CD4-positive, alpha-beta T cell (primary cell): ENCODE data around the gene WDR75. TPM values are rescaled to one million over a fixed set of nuclear protein-coding genes. Genes with fewer than 3 reads are reported as not detected.

ENCODE experiments used
- ATAC-seq: fragments of 200-7000 bp; cut with Tn5 transposase; one replicate; pipeline ENCODE4 v1.10.0; 2022; ENCODE audit warnings: mild to moderate bottlenecking; ENCODE audit not compliant: poor library complexity
- CTCF ChIA-PET: fragments of 350-600 bp; sonication (Branson Sonifier 250); formaldehyde crosslinking; loops from one replicate; lab custom pipeline; 2021; ENCODE audit warnings: antibody characterized with exemption, inconsistent platforms; lab: Charles Lee
- POLR2A ChIA-PET: fragments of 350-600 bp; sonication (Branson Sonifier 250); formaldehyde crosslinking; loops from one replicate; lab custom pipeline; 2021; ENCODE audit warnings: antibody characterized with exemption, inconsistent platforms; lab: Charles Lee
- DNase-seq, 14 experiments: peaks; one replicate each; pipeline ENCODE4 v3.0.0-alpha.2; 2013 to 2020; ENCODE audit warnings: mixed read lengths in 2 of 14
- H3K27ac ChIP-seq, 2 donors: one replicate each; pipeline versions ENCODE4 v1.5.1 to v1.7.0; 2013; ENCODE audit warnings: low read length in 2 of 2, low read depth in 1 of 2, mild to moderate bottlenecking in 1 of 2
- H3K27me3 ChIP-seq, 2 experiments: 1 replicate in 1 of 2; 2 replicates in 1 of 2; pipeline versions ENCODE4 v1.6.1 to v1.7.0; 2013; ENCODE audit warnings: low read length in 2 of 2, control low read depth in 1 of 2, mild to moderate bottlenecking in 1 of 2, moderate library complexity in 1 of 2; ENCODE audit not compliant: insufficient read depth in 2 of 2, control insufficient read depth in 1 of 2
- H3K36me3 ChIP-seq: one replicate; pipeline ENCODE4 v1.6.1; 2013; ENCODE audit warnings: low read length, control low read depth; ENCODE audit not compliant: insufficient read depth
- H3K4me1 ChIP-seq: one replicate; pipeline ENCODE4 v1.6.1; 2013; ENCODE audit warnings: low read length, control low read depth; ENCODE audit not compliant: insufficient read depth
- H3K4me3 ChIP-seq: one replicate; pipeline ENCODE4 v1.5.1; 2013; ENCODE audit warnings: mild to moderate bottlenecking, low read length, moderate library complexity
- H3K9me3 ChIP-seq, 2 experiments: 1 replicate in 1 of 2; 2 replicates in 1 of 2; pipeline versions ENCODE4 v1.6.1 to v1.7.0; 2013; ENCODE audit warnings: low read length in 2 of 2, mild to moderate bottlenecking in 2 of 2, control low read depth in 1 of 2, moderate library complexity in 1 of 2; ENCODE audit not compliant: control insufficient read depth in 1 of 2, insufficient read depth in 1 of 2
- H3K27ac Mint-ChIP-seq: one replicate; pipeline ENCODE4 v1.8.0; 2020; ENCODE audit warnings: mixed read lengths
- H3K27me3 Mint-ChIP-seq: one replicate; pipeline ENCODE4 v1.8.0; 2021; ENCODE audit warnings: mixed read lengths
- H3K36me3 Mint-ChIP-seq: one replicate; pipeline ENCODE4 v1.8.0; 2021; ENCODE audit warnings: low read depth, mixed read lengths
- H3K4me1 Mint-ChIP-seq: one replicate; pipeline ENCODE4 v1.8.0; 2021; ENCODE audit warnings: low read depth, mixed read lengths
- H3K4me3 Mint-ChIP-seq: one replicate; pipeline ENCODE4 v1.8.0; 2020; ENCODE audit warnings: mild to moderate bottlenecking, mixed read lengths
- H3K9me3 Mint-ChIP-seq: one replicate; pipeline ENCODE4 v1.8.0; 2020; ENCODE audit warnings: mixed read lengths
- CTCF ChIP-seq: fragments of 200-600 bp; IDR thresholded peaks from one replicate; pipeline ENCODE4 v1.8.0; 2022; ENCODE audit warnings: antibody characterized with exemption, mild to moderate bottlenecking
- intact Hi-C, 2 experiments: fragments of 100-400 bp; cut with DNase I in 1 of 2; cut with micrococcal nuclease in 1 of 2; formaldehyde crosslinking; loops; one replicate each; pipeline versions ENCODE4 v1.15.1 to v1.9.0; 2023 to 2025; cut with DNase I, micrococcal nuclease
- total RNA-seq, 174 experiments: library from RNA in 2 of 174; stranded (reverse) in 2 of 174; gene quantifications; one replicate each; pipeline ENCODE4 v1.2.3 and lab custom pipeline; 2021 to 2026

Gene WDR75
- total RNA-seq, 2 experiments from 2014 or later, result 38.1 to 45.3 TPM

- H3K9me3 ChIP-seq, result no peaks in the 10 kb centered on the region
- no peak for DNase-seq
- no peak overlapping the region for H3K4me3 ChIP-seq
- Mint-ChIP-seq H3K27ac (peak overlapping the region; percentile 20), H3K36me3 (peaks cover 99% of the 10 kb centered on the region), H3K27me3 (no peaks in the 10 kb centered on the region), H3K9me3 (no peaks in the 10 kb centered on the region), H3K4me3 (no peak overlapping the region), H3K4me1 (no peaks in the 10 kb centered on the region)
- H3K36me3 ChIP-seq, result peaks cover 97% of the 10 kb centered on the region
- no peak overlapping the region for H3K27ac ChIP-seq
- ChIA-PET POLR2A (no interaction called here), CTCF (interaction anchor here (1.0 kb wide), 1 partner anchor 207 kb away, joined by 3 read pairs; no protein-coding TSS in a partner anchor)
- no peak for TF ChIP-seq CTCF
- ATAC-seq, result no peak
- no peaks in the 10 kb centered on the region for H3K27me3 ChIP-seq
- intact Hi-C loops, result loop anchor here (5.0 to 10.0 kb wide), 2 partner anchors 165 to 298 kb away; partner anchors contain the start of gene OSGEPL1 (in 1 of the 2)
- no peaks in the 10 kb centered on the region for H3K4me1 ChIP-seq
These were observed 25.9 kb downstream of the WDR75 start for GRCh38 chr2:189467160-189467559.

GRCh38 chr2:189467593-189467992 lies 26.3 kb downstream of the WDR75 start:
- H3K27me3 ChIP-seq, result no peaks in the 10 kb centered on the region
- no peaks in the 10 kb centered on the region for H3K4me1 ChIP-seq
- Mint-ChIP-seq H3K27ac (no peak overlapping the region), H3K9me3 (no peaks in the 10 kb centered on the region), H3K4me1 (no peaks in the 10 kb centered on the region), H3K4me3 (no peak overlapping the region), H3K36me3 (peaks cover 99% of the 10 kb centered on the region), H3K27me3 (no peaks in the 10 kb centered on the region)
- H3K36me3 ChIP-seq, result peaks cover 97% of the 10 kb centered on the region
- DNase-seq (no peak), ATAC-seq (no peak)
- no peak overlapping the region for H3K27ac ChIP-seq
- intact Hi-C loops, result loop anchor here (5.0 to 10.0 kb wide), 2 partner anchors 165 to 297 kb away; partner anchors contain the start of gene OSGEPL1 (in 1 of the 2)
- H3K4me3 ChIP-seq, result no peak overlapping the region
- no peak for TF ChIP-seq CTCF
- H3K9me3 ChIP-seq, result no peaks in the 10 kb centered on the region
- POLR2A ChIA-PET, result no interaction called here
- CTCF ChIA-PET, result interaction anchor here (1.0 to 1.6 kb wide), 2 partner anchors 18 to 206 kb away, joined by 3 to 4 read pairs; no protein-coding TSS in a partner anchor

- H3K4me3 ChIP-seq, result no peak overlapping the region
- CTCF ChIA-PET, result interaction anchor here (1.5 kb wide), 1 partner anchor 18 kb away, joined by 4 read pairs; no protein-coding TSS in a partner anchor
- H3K27ac ChIP-seq, result no peak overlapping the region
- POLR2A ChIA-PET, result no interaction called here
- Mint-ChIP-seq H3K4me1 (no peaks in the 10 kb centered on the region), H3K9me3 (no peaks in the 10 kb centered on the region), H3K36me3 (peaks cover 74% of the 10 kb centered on the region), H3K27me3 (no peaks in the 10 kb centered on the region), H3K27ac (peak overlapping the region; percentile 46), H3K4me3 (no peak overlapping the region)
- peaks cover 60% of the 10 kb centered on the region for H3K36me3 ChIP-seq
- no peak for TF ChIP-seq CTCF
- no peak for DNase-seq
- H3K9me3 ChIP-seq, result no peaks in the 10 kb centered on the region
- no peak for ATAC-seq
- no peaks in the 10 kb centered on the region for H3K4me1 ChIP-seq
- H3K27me3 ChIP-seq, result no peaks in the 10 kb centered on the region
- intact Hi-C loops, result no loop called here
These were observed 33.3 kb downstream of the WDR75 start for GRCh38 chr2:189474526-189474925.
